Measurements from ENCODE around the gene PTPRO. TPM values are rescaled to one million over a fixed set of nuclear protein-coding genes. Genes with fewer than 3 reads are reported as not detected.
A peak's percentile ranks its signal among the peaks of the same experiment; 100 is the strongest.

The PTPRO gene
- total and polyA plus RNA-seq, 10 of the 15 experiments (the other 5 are each of a cell fraction or from before 2014, with no cell fraction given), result 1.2 to 5.3 (median 3.5) TPM

GRCh38 chr12:15458008-15458407 lies 135.7 kb downstream of the PTPRO start:
- TF ChIP-seq ESRRA (IDR thresholded peaks at IDR 0.05; ENCODE audit: low read length) (no peak), ZNF274 (IDR thresholded peaks at IDR 0.05; ENCODE audit: insufficient read depth, insufficient read length) (no peak), MAX (IDR thresholded peaks at IDR 0.05; ENCODE audit: low read depth, low read length) (no peak), CBX5 (IDR thresholded peaks at IDR 0.05; ENCODE audit: low read depth) (peak; percentile 76; the same call in 1 of the 2 replicates)

GRCh38 chr12:15468911-15469310 lies 146.6 kb downstream of the PTPRO start:
- intact Hi-C loops (cut with micrococcal nuclease; ENCODE audit: unreplicated experiment), result no loop called here
- no peak overlapping the region for H2AFZ ChIP-seq (ENCODE audit: control insufficient read depth, low read depth, low read length)
- no peak overlapping the region for H3K4me2 ChIP-seq (ENCODE audit: control insufficient read depth, insufficient read depth)
- ChIA-PET CTCF (no interaction called here), RAD21 (ENCODE audit: unreplicated experiment) (no interaction called here), SMC1A (ENCODE audit: uncharacterized antibody, unreplicated experiment) (interaction anchor here (1.0 kb wide), 1 partner anchor 128 kb away, joined by 5 read pairs; no protein-coding TSS in a partner anchor), POLR2A (no interaction called here)
- H3K36me3 ChIP-seq (ENCODE audit: control insufficient read depth in 2 of 2, insufficient read depth in 2 of 2, low read length in 1 of 2), result no peaks in the 10 kb centered on the region
- no peaks in the 10 kb centered on the region for H3K79me2 ChIP-seq (ENCODE audit: control insufficient read depth, insufficient read depth, low read length)
- in situ Hi-C loops (cut with MboI), result no loop called here
- H4K20me1 ChIP-seq (ENCODE audit: control insufficient read depth, insufficient read depth), result no peaks in the 10 kb centered on the region
- H3K4me1 ChIP-seq (ENCODE audit: control insufficient read depth, insufficient read depth, low read length), result no peaks in the 10 kb centered on the region
- no peak overlapping the region for H3K27ac ChIP-seq (ENCODE audit: control insufficient read depth, insufficient read depth)
- no peak overlapping the region for H3K4me3 ChIP-seq
- ATAC-seq (no peak), FAIRE-seq (no peak), DNase-seq (ENCODE audit: low read depth, low spot score) (no peak)
- no peak overlapping the region for H3K9ac ChIP-seq (ENCODE audit: control insufficient read depth, insufficient read depth, low read length)
- TF ChIP-seq ZBED1 (IDR thresholded peaks at IDR 0.05; ENCODE audit: borderline replicate concordance) (no peak), IRF3 (IDR thresholded peaks at IDR 0.05) (no peak), SMAD1 (IDR thresholded peaks at IDR 0.05; ENCODE audit: low read depth, partially characterized antibody) (no peak), PML (IDR thresholded peaks at IDR 0.05; ENCODE audit: low read length) (no peak), NR2C2 (IDR thresholded peaks at IDR 0.05; ENCODE audit: borderline replicate concordance, control insufficient read depth, insufficient read length, low read depth) (no peak), MEF2B (IDR thresholded peaks at IDR 0.05; ENCODE audit: partially characterized antibody, poor library complexity, severe bottlenecking) (no peak), TCF7 (IDR thresholded peaks at IDR 0.05; ENCODE audit: borderline replicate concordance) (no peak), HDAC2 (IDR thresholded peaks at IDR 0.05) (no peak), MTA2 (IDR thresholded peaks at IDR 0.05; ENCODE audit: low read depth) (no peak), NFYA (IDR thresholded peaks at IDR 0.05; ENCODE audit: borderline replicate concordance, low read depth, low read length) (no peak)
- TF ChIP-seq, protein P1, sequence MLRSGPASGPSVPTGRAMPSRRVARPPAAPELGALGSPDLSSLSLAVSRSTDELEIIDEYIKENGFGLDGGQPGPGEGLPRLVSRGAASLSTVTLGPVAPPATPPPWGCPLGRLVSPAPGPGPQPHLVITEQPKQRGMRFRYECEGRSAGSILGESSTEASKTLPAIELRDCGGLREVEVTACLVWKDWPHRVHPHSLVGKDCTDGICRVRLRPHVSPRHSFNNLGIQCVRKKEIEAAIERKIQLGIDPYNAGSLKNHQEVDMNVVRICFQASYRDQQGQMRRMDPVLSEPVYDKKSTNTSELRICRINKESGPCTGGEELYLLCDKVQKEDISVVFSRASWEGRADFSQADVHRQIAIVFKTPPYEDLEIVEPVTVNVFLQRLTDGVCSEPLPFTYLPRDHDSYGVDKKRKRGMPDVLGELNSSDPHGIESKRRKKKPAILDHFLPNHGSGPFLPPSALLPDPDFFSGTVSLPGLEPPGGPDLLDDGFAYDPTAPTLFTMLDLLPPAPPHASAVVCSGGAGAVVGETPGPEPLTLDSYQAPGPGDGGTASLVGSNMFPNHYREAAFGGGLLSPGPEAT (IDR thresholded peaks at IDR 0.05; ENCODE audit: low read depth), result no peak
- 0% methylated on average over 2 of the region's 2 CpGs for WGBS (ENCODE audit: insufficient coverage, insufficient replicate concordance, low lambda C conversion rate, missing lambda C conversion rate)
- peaks cover 0 to 2% of the 10 kb centered on the region in 2 experiments; a peak in 1 of 4 replicates for H3K27me3 ChIP-seq (replicated peaks in 1 of 2; ENCODE audit: control insufficient read depth in 2 of 2, insufficient read depth in 2 of 2, low read length in 1 of 2)
- BruUV-seq (replicated peaks), result no TSS peak
- no peaks in the 10 kb centered on the region for H3K9me3 ChIP-seq (replicated peaks; ENCODE audit: control insufficient read depth, insufficient read depth, low read length)

More at GRCh38 chr12:15458008-15458407, 135.7 kb downstream of the PTPRO start:
- FAIRE-seq (no peak), ATAC-seq (no peak), DNase-seq (ENCODE audit: low read depth, low spot score) (no peak)
- H4K20me1 ChIP-seq (ENCODE audit: control insufficient read depth, insufficient read depth), result no peaks in the 10 kb centered on the region
- H3K79me2 ChIP-seq (ENCODE audit: control insufficient read depth, insufficient read depth, low read length), result no peaks in the 10 kb centered on the region
- no peak overlapping the region for H3K27ac ChIP-seq (ENCODE audit: control insufficient read depth, insufficient read depth)
- intact Hi-C loops (cut with micrococcal nuclease; ENCODE audit: unreplicated experiment), result no loop called here
- no peak overlapping the region for H3K4me3 ChIP-seq
- ChIA-PET SMC1A (ENCODE audit: uncharacterized antibody, unreplicated experiment) (interaction anchor here (0.6 kb wide), 1 partner anchor 400 kb away, joined by 3 read pairs; no protein-coding TSS in a partner anchor), RAD21 (ENCODE audit: unreplicated experiment) (no interaction called here), POLR2A (no interaction called here), CTCF (interaction anchor here (1.4 kb wide), 1 partner anchor 127 kb away, joined by 4 read pairs; no protein-coding TSS in a partner anchor)
- in situ Hi-C loops (cut with MboI), result no loop called here
- H3K9me3 ChIP-seq (replicated peaks; ENCODE audit: control insufficient read depth, insufficient read depth, low read length), result no peaks in the 10 kb centered on the region; the same call in 2 of the 3 replicates
- H3K36me3 ChIP-seq (ENCODE audit: control insufficient read depth in 2 of 2, insufficient read depth in 2 of 2, low read length in 1 of 2), result no peaks in the 10 kb centered on the region
- BruUV-seq (replicated peaks), result no TSS peak
- 94% methylated on average over 1 of the region's 1 CpG for WGBS (ENCODE audit: insufficient coverage, insufficient replicate concordance, low lambda C conversion rate, missing lambda C conversion rate)
- no peak overlapping the region for H2AFZ ChIP-seq (ENCODE audit: control insufficient read depth, low read depth, low read length)
- no peak overlapping the region for H3K4me2 ChIP-seq (ENCODE audit: control insufficient read depth, insufficient read depth)
- no peak overlapping the region for H3K9ac ChIP-seq (ENCODE audit: control insufficient read depth, insufficient read depth, low read length)
- H3K4me1 ChIP-seq (ENCODE audit: control insufficient read depth, insufficient read depth, low read length), result no peaks in the 10 kb centered on the region
- no peaks in the 10 kb centered on the region for H3K27me3 ChIP-seq (replicated peaks in 1 of 2; ENCODE audit: control insufficient read depth in 2 of 2, insufficient read depth in 2 of 2, low read length in 1 of 2)

Measured in GM12878 (cell line).